HepG2 (cell line): ENCODE results near the gene NPPB. TPM values are rescaled to one million over a fixed set of nuclear protein-coding genes. Genes with fewer than 3 reads are reported as not detected.

ENCODE experiments used
- AHR ChIP-seq: IDR thresholded peaks from 2 replicates; pipeline ENCODE4 v1.6.1; 2018; ENCODE audit warnings: missing genetic modification reagents, missing compliant biosample characterization
- BRF2 ChIP-seq: sonication (generic); formaldehyde crosslinking; IDR thresholded peaks from 2 replicates; pipeline ENCODE4 v1.8.1; 2022; ENCODE audit warnings: mild to moderate bottlenecking, missing genetic modification reagents
- CBFB ChIP-seq: sonication (generic); formaldehyde crosslinking; IDR thresholded peaks from 2 replicates; pipeline ENCODE4 v1.4.0; 2020; ENCODE audit warnings: missing genetic modification reagents
- CHD2 ChIP-seq: IDR thresholded peaks from 2 replicates; pipeline ENCODE4 v1.6.1; 2011; ENCODE audit warnings: low read depth, low read length, improper control_type of control experiment
- FOXJ3 ChIP-seq: sonication (generic); formaldehyde crosslinking; IDR thresholded peaks from 2 replicates; pipeline ENCODE4 v1.4.0; 2020; ENCODE audit warnings: missing genetic modification reagents, mild to moderate bottlenecking, borderline replicate concordance
- HMGXB4 ChIP-seq, 2 experiments: sonication (generic) in 1 of 2; formaldehyde crosslinking in 1 of 2; IDR thresholded peaks; 2 replicates each; pipeline versions ENCODE4 v1.4.0 to v1.6.1; 2018 to 2020; ENCODE audit warnings: missing genetic modification reagents in 2 of 2, borderline replicate concordance in 1 of 2, low read depth in 1 of 2, mild to moderate bottlenecking in 1 of 2, missing biosample characterization in 1 of 2
- HNRNPK ChIP-seq: fragments of 200-400 bp; formaldehyde crosslinking; IDR thresholded peaks from 2 replicates; pipeline ENCODE4 v1.6.1; 2018; ENCODE audit warnings: low read length, low read depth, moderate library complexity, mild to moderate bottlenecking; ENCODE audit not compliant: poor library complexity, severe bottlenecking
- HOXA5 ChIP-seq: sonication (generic); formaldehyde crosslinking; IDR thresholded peaks from 2 replicates; pipeline ENCODE4 v1.4.0; 2020; ENCODE audit warnings: missing genetic modification reagents
- HOXA7 ChIP-seq: sonication (generic); formaldehyde crosslinking; IDR thresholded peaks from 2 replicates; pipeline ENCODE4 v1.8.1; 2022; ENCODE audit warnings: mild to moderate bottlenecking, missing genetic modification reagents, moderate library complexity
- MAFG ChIP-seq: sonication (generic); formaldehyde crosslinking; IDR thresholded peaks from 2 replicates; pipeline ENCODE4 v1.5.1; 2020; ENCODE audit warnings: mild to moderate bottlenecking, missing genetic modification reagents
- NFE2L1 ChIP-seq: sonication (generic); formaldehyde crosslinking; IDR thresholded peaks from 2 replicates; pipeline ENCODE4 v1.4.0; 2020; ENCODE audit warnings: missing genetic modification reagents, mild to moderate bottlenecking, borderline replicate concordance
- NR1H2 ChIP-seq: sonication (generic); formaldehyde crosslinking; IDR thresholded peaks from 2 replicates; pipeline ENCODE4 v1.8.1; 2022; ENCODE audit warnings: low read depth, missing genetic modification reagents, borderline replicate concordance
- NR2F6 ChIP-seq, 2 experiments: IDR thresholded peaks; 2 replicates each; pipeline ENCODE4 v1.6.1; 2016; ENCODE audit warnings: antibody characterized with exemption in 1 of 2, mild to moderate bottlenecking in 1 of 2
- POGK ChIP-seq: sonication (generic); formaldehyde crosslinking; conservative IDR thresholded peaks from 2 replicates; pipeline ENCODE4 v1.8.0; 2022; ENCODE audit warnings: mild to moderate bottlenecking, moderate library complexity, missing genetic modification reagents
- SP1 ChIP-seq, 2 experiments: fragments of 450-650 bp in 1 of 2; sonication (generic) in 1 of 2; formaldehyde crosslinking in 1 of 2; IDR thresholded peaks; 2 replicates each; pipeline versions ENCODE4 v1.4.0 to v1.6.1; 2016 to 2020; ENCODE audit warnings: missing genetic modification reagents in 1 of 2
- SSRP1 ChIP-seq: IDR thresholded peaks from 2 replicates; pipeline ENCODE4 v1.6.1; 2016; ENCODE audit warnings: control low read depth
- ZKSCAN5 ChIP-seq: sonication (generic); formaldehyde crosslinking; IDR thresholded peaks from 2 replicates; pipeline ENCODE4 v1.5.1; 2020; ENCODE audit warnings: mild to moderate bottlenecking, missing genetic modification reagents
- ZNF274 ChIP-seq: sonication (generic); formaldehyde crosslinking; IDR thresholded peaks from 2 replicates; pipeline ENCODE4 v1.5.1; 2020; ENCODE audit warnings: mild to moderate bottlenecking, missing genetic modification reagents
- ZNF562 ChIP-seq: sonication (generic); formaldehyde crosslinking; IDR thresholded peaks from 2 replicates; pipeline ENCODE4 v1.8.0; 2022; ENCODE audit warnings: missing genetic modification reagents, borderline replicate concordance
- ZNF749 ChIP-seq: sonication (generic); formaldehyde crosslinking; IDR thresholded peaks from 2 replicates; pipeline ENCODE4 v1.8.0; 2022; ENCODE audit warnings: mild to moderate bottlenecking, missing genetic modification reagents, moderate library complexity, borderline replicate concordance
- ZXDC ChIP-seq: sonication (generic); formaldehyde crosslinking; IDR thresholded peaks from 2 replicates; pipeline ENCODE4 v1.5.0; 2020; ENCODE audit warnings: mild to moderate bottlenecking, missing genetic modification reagents
- polyA plus RNA-seq, 8 experiments: library from polyadenylated mRNA; depleted of rRNA in 3 of 8; stranded (reverse) in 7 of 8; unstranded in 1 of 8; fragments of >200 nt; fragmentation: Illumina TruSeq in 4 of 8; extraction: Trizol in 4 of 8; gene quantifications; 2 replicates each; pipeline versions ENCODE4 v1.2.1 to v1.2.3, GENCODE V29; 2011 to 2016; ENCODE audit warnings: low read depth in 4 of 8, missing spikeins in 1 of 8, mixed read lengths in 1 of 8; ENCODE audit not compliant: insufficient read depth in 1 of 8
- total RNA-seq, 5 experiments: library from RNA; depleted of rRNA; stranded (reverse); fragments of >200 nt; fragmentation: Illumina TruSeq; extraction: Trizol; gene quantifications; 2 replicates each; pipeline ENCODE4 v1.2.3, GENCODE V29; 2016; ENCODE audit warnings: low read depth in 1 of 5

Gene NPPB
- total and polyA plus RNA-seq, 2 of the 13 experiments (the other 11 are each of a cell fraction or from before 2014, with no cell fraction given) = 1.9 TPM; not detected in 1

- peak; percentile 91 for TF ChIP-seq ZXDC (CRISPR knock-in tag)
- no peak; the same call in 1 of the 2 replicates for TF ChIP-seq FOXJ3 (CRISPR knock-in tag)
- peak; percentile 91; the same call in 1 of the 2 replicates for TF ChIP-seq NR1H2 (CRISPR knock-in tag)
- TF ChIP-seq NR2F6 (IDR thresholded peaks at IDR 0.05) = no peak
- TF ChIP-seq NR2F6 (CRISPR knock-in tag; IDR thresholded peaks at IDR 0.05) = peak; percentile 76
- TF ChIP-seq CBFB (CRISPR knock-in tag) = peak; percentile 80; the same call in 1 of the 2 replicates
- TF ChIP-seq ZNF274 (CRISPR knock-in tag) = peak; percentile 95
- TF ChIP-seq ZKSCAN5 (CRISPR knock-in tag) = no peak
- TF ChIP-seq HNRNPK = no peak
- TF ChIP-seq AHR (CRISPR knock-in tag) = peak; percentile 99
- TF ChIP-seq BRF2 (CRISPR knock-in tag) = no peak
- peak; percentile 17; the same call in 1 of the 2 replicates for TF ChIP-seq CHD2
- TF ChIP-seq NFE2L1 (CRISPR knock-in tag) = peak; percentile 54; the same call in 1 of the 2 replicates
- no peak for TF ChIP-seq SSRP1
- peak; percentile 97 for TF ChIP-seq ZNF749 (CRISPR knock-in tag)
- TF ChIP-seq POGK (CRISPR knock-in tag) = peak; percentile 98
- TF ChIP-seq SP1 (IDR thresholded peaks at IDR 0.05) = no peak
- peak; percentile 52; the same call in 1 of the 2 replicates for TF ChIP-seq SP1 (CRISPR knock-in tag; IDR thresholded peaks at IDR 0.05)
- peak; percentile 60 to 77; a peak in 3 of 4 replicates for TF ChIP-seq HMGXB4 (CRISPR knock-in tag; IDR thresholded peaks at IDR 0.05; ENCODE audit: borderline replicate concordance in 1 of 2, low read depth in 1 of 2)
- peak; percentile 99 for TF ChIP-seq HOXA5 (CRISPR knock-in tag)
- peak; percentile 35; the same call in 1 of the 2 replicates for TF ChIP-seq HOXA7
- TF ChIP-seq ZNF562 (CRISPR knock-in tag) = no peak
- TF ChIP-seq MAFG (CRISPR knock-in tag) = no peak
These were observed 475 bp upstream of the NPPB start (continued) for GRCh38 chr1:11858968-11859871.
